ENCODE measurements around the gene TBC1D19.

The TBC1D19 gene

GRCh38 chr4:26748811-26749210 is 164.9 kb downstream of the TBC1D19 start:
- Histone ChIP-seq H3K27ac (replicated peaks) (no peak overlapping the region; the same call in 1 of the 2 replicates), H3K4me3 (replicated peaks; ENCODE audit: insufficient read depth, low read length) (no peak overlapping the region), H3K27me3 (ENCODE audit: insufficient read depth, poor library complexity, severe bottlenecking) (no peaks in the 10 kb centered on the region)
- DNase-seq (ENCODE audit: low read depth in 1 of 2, low spot score in 1 of 2), result peak in 1 of 2 experiments; percentile 13
- peak; percentile 92 for TF ChIP-seq SPI1 (IDR thresholded peaks at IDR 0.05; ENCODE audit: borderline replicate concordance, low read depth)
- no peak for TF ChIP-seq REST (IDR thresholded peaks at IDR 0.05; ENCODE audit: insufficient replicate concordance, low read depth)

- H3K27ac ChIP-seq (replicated peaks), result no peak overlapping the region
- H3K27me3 ChIP-seq (ENCODE audit: insufficient read depth, poor library complexity, severe bottlenecking), result no peaks in the 10 kb centered on the region
- no peak for TF ChIP-seq REST (IDR thresholded peaks at IDR 0.05; ENCODE audit: insufficient replicate concordance, low read depth)
- no peak for TF ChIP-seq CTCF (IDR thresholded peaks at IDR 0.05; ENCODE audit: insufficient read depth, low read length)
- no peak for TF ChIP-seq SPI1 (IDR thresholded peaks at IDR 0.05; ENCODE audit: borderline replicate concordance, low read depth)
- no peak for TF ChIP-seq GABPA (IDR thresholded peaks at IDR 0.05; ENCODE audit: low read depth)
- no peak for TF ChIP-seq POLR2AphosphoS5 (IDR thresholded peaks at IDR 0.05; ENCODE audit: low read depth)
- no peak for DNase-seq (ENCODE audit: low read depth in 1 of 2, low spot score in 1 of 2)
- H3K4me3 ChIP-seq (replicated peaks; ENCODE audit: insufficient read depth, low read length), result no peak overlapping the region
Measured at GRCh38 chr4:26749867-26750266, 166.0 kb downstream of the TBC1D19 start.

- H3K4me3 ChIP-seq (replicated peaks; ENCODE audit: insufficient read depth, low read length), result no peak overlapping the region
- TF ChIP-seq POLR2AphosphoS5 (IDR thresholded peaks at IDR 0.05; ENCODE audit: low read depth) (no peak), REST (IDR thresholded peaks at IDR 0.05; ENCODE audit: insufficient replicate concordance, low read depth) (no peak), CTCF (IDR thresholded peaks at IDR 0.05; ENCODE audit: insufficient read depth, low read length) (no peak), GABPA (IDR thresholded peaks at IDR 0.05; ENCODE audit: low read depth) (no peak), SPI1 (IDR thresholded peaks at IDR 0.05; ENCODE audit: borderline replicate concordance, low read depth) (no peak)
- DNase-seq (ENCODE audit: low read depth in 1 of 2, low spot score in 1 of 2), result no peak
- H3K27me3 ChIP-seq (ENCODE audit: insufficient read depth, poor library complexity, severe bottlenecking), result no peaks in the 10 kb centered on the region
- H3K27ac ChIP-seq (replicated peaks), result no peak overlapping the region
Measured at GRCh38 chr4:26751004-26751403, 167.1 kb downstream of the TBC1D19 start.

GRCh38 chr4:26751838-26752237 is 168.0 kb downstream of the TBC1D19 start:
- H3K4me3 ChIP-seq (replicated peaks; ENCODE audit: insufficient read depth, low read length), result no peak overlapping the region
- TF ChIP-seq SPI1 (IDR thresholded peaks at IDR 0.05; ENCODE audit: borderline replicate concordance, low read depth) (no peak), CTCF (IDR thresholded peaks at IDR 0.05; ENCODE audit: insufficient read depth, low read length) (no peak), POLR2AphosphoS5 (IDR thresholded peaks at IDR 0.05; ENCODE audit: low read depth) (no peak), GABPA (IDR thresholded peaks at IDR 0.05; ENCODE audit: low read depth) (no peak), REST (IDR thresholded peaks at IDR 0.05; ENCODE audit: insufficient replicate concordance, low read depth) (no peak)
- DNase-seq (ENCODE audit: low read depth in 1 of 2, low spot score in 1 of 2), result no peak
- no peak overlapping the region for H3K27ac ChIP-seq (replicated peaks)
- H3K27me3 ChIP-seq (ENCODE audit: insufficient read depth, poor library complexity, severe bottlenecking), result no peaks in the 10 kb centered on the region
